Uterus (tissue), 2 donors: ENCODE results near the gene IFNG-AS1.

ENCODE experiments used
- POLR2A ChIP-seq, 2 donors: fragments of 450-650 bp; IDR thresholded peaks; one replicate each; pipeline ENCODE4 v1.6.1; 2016; ENCODE audit warnings: antibody characterized with exemption in 2 of 2, mild to moderate bottlenecking in 1 of 2, moderate library complexity in 1 of 2
- TF ChIP-seq, protein P1 (sequence below), 4 experiments: fragments of 200-600 bp in 2 of 4; fragments of 450-650 bp in 2 of 4; sonication (generic) in 2 of 4; IDR thresholded peaks; one replicate each; pipeline ENCODE4 v1.5.1; 2016 to 2019; ENCODE audit warnings: antibody characterized with exemption in 4 of 4, mild to moderate bottlenecking in 2 of 4, moderate library complexity in 1 of 4

DNA sequence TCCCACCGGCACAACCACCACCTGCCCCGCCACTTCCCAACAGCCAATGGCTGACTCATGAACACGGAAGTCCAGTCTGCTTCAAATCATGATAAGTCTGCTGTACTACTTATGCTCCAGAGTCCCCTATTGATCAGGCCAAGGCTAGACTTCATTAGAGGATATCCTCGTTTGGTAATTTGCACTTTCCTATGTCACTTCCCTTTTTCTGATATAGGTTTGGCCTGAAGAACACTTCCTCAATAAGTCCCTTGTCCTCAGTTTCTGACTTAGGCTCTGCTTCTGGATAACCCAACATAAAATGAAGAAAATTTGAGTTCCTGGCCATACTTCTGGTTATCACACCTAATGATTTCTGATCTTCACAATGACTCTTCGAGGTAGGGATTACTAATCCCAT, 45.3 kb downstream of the IFNG-AS1 start:
- TF ChIP-seq, protein P1, sequence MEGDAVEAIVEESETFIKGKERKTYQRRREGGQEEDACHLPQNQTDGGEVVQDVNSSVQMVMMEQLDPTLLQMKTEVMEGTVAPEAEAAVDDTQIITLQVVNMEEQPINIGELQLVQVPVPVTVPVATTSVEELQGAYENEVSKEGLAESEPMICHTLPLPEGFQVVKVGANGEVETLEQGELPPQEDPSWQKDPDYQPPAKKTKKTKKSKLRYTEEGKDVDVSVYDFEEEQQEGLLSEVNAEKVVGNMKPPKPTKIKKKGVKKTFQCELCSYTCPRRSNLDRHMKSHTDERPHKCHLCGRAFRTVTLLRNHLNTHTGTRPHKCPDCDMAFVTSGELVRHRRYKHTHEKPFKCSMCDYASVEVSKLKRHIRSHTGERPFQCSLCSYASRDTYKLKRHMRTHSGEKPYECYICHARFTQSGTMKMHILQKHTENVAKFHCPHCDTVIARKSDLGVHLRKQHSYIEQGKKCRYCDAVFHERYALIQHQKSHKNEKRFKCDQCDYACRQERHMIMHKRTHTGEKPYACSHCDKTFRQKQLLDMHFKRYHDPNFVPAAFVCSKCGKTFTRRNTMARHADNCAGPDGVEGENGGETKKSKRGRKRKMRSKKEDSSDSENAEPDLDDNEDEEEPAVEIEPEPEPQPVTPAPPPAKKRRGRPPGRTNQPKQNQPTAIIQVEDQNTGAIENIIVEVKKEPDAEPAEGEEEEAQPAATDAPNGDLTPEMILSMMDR (IDR thresholded peaks at IDR 0.05) = no peak
- TF ChIP-seq POLR2A (IDR thresholded peaks at IDR 0.05) = no peak
